H1 (cell line): ENCODE measurements around the gene CHST12. TPM values are rescaled to one million over a fixed set of nuclear protein-coding genes. Genes with fewer than 3 reads are reported as not detected.
A peak's percentile ranks its signal among the peaks of the same experiment; 100 is the strongest.

Experiments used
- CTCF ChIA-PET: fragments of 300-600 bp; sonication (Branson Sonifier 250); formaldehyde crosslinking; loops from one replicate; lab custom pipeline; 2021; ENCODE audit not compliant: partially characterized antibody; lab: Charles Lee
- POLR2A ChIA-PET: fragments of 300-600 bp; sonication (Branson Sonifier 250); formaldehyde crosslinking; loops from one replicate; lab custom pipeline; 2021; ENCODE audit warnings: inconsistent platforms; ENCODE audit not compliant: partially characterized antibody; lab: Charles Lee
- DNase-seq, 2 experiments: peaks; one replicate each; pipeline versions ENCODE4 v3.0.0 to v3.0.0-alpha.2; 2010 to 2022; ENCODE audit warnings: low spot score in 2 of 2, low read depth in 1 of 2, mixed read lengths in 1 of 2
- FAIRE-seq: peaks from 2 replicates; lab custom pipeline; 2011; peaks lifted over from hg19 to GRCh38; lab: Jason Lieb, UNC
- H2AFZ ChIP-seq: 2 replicates; pipeline ENCODE4 v1.8.1; 2012; ENCODE audit warnings: low read length, inconsistent platforms
- H2AK5ac ChIP-seq: 2 replicates; pipeline ENCODE4 v1.6.1; 2013; ENCODE audit warnings: low read depth, low read length
- H2BK120ac ChIP-seq: replicated peaks from 2 replicates; pipeline ENCODE3; 2013; ENCODE audit warnings: low read depth, low read length, inconsistent platforms
- H2BK12ac ChIP-seq: 2 replicates; pipeline ENCODE4 v1.6.1; 2013; ENCODE audit warnings: low read depth, low read length
- H2BK15ac ChIP-seq: 2 replicates; pipeline ENCODE4 v1.6.1; 2013; ENCODE audit warnings: low read length
- H2BK20ac ChIP-seq: 2 replicates; pipeline ENCODE4 v1.6.1; 2013; ENCODE audit warnings: low read length
- H2BK5ac ChIP-seq: 2 replicates; pipeline ENCODE4 v1.6.1; 2013; ENCODE audit warnings: low read depth, low read length
- H3K14ac ChIP-seq: 2 replicates; pipeline ENCODE4 v1.6.1; 2013; ENCODE audit warnings: inconsistent platforms; ENCODE audit not compliant: insufficient read length
- H3K18ac ChIP-seq: 2 replicates; pipeline ENCODE4 v1.6.1; 2013; ENCODE audit warnings: low read length; ENCODE audit errors: extremely low read depth
- H3K23ac ChIP-seq: 2 replicates; pipeline ENCODE4 v1.6.1; 2013; ENCODE audit warnings: inconsistent platforms; ENCODE audit not compliant: insufficient read length
- H3K23me2 ChIP-seq: 2 replicates; pipeline ENCODE4 v1.6.1; 2013; ENCODE audit warnings: low read depth, low read length
- H3K27ac ChIP-seq: 2 replicates; pipeline ENCODE4 v1.6.1; 2011; ENCODE audit warnings: low read depth, low read length, inconsistent platforms
- H3K27me3 ChIP-seq, 4 experiments: replicated peaks in 1 of 4; 1 replicate in 1 of 4; 2 replicates in 3 of 4; pipeline versions ENCODE4 v1.6.1 to v1.8.1; 2011 to 2013; ENCODE audit warnings: low read length in 3 of 4, mild to moderate bottlenecking in 3 of 4, inconsistent platforms in 2 of 4, mixed read lengths in 2 of 4, moderate library complexity in 1 of 4; ENCODE audit not compliant: control insufficient read depth in 3 of 4, insufficient read depth in 3 of 4; ENCODE audit errors: extremely low read depth in 1 of 4
- H3K36me3 ChIP-seq, 4 experiments: 2 replicates each; pipeline versions ENCODE4 v1.6.1 to v1.8.1; 2011 to 2013; ENCODE audit warnings: mild to moderate bottlenecking in 4 of 4, low read length in 3 of 4, moderate library complexity in 2 of 4, control low read depth in 1 of 4, inconsistent platforms in 1 of 4; ENCODE audit not compliant: insufficient read depth in 4 of 4, control insufficient read depth in 2 of 4
- H3K4ac ChIP-seq: replicated peaks from 2 replicates; pipeline ENCODE3; 2013; ENCODE audit warnings: low read length, low read depth, mixed read lengths, inconsistent platforms; ENCODE audit not compliant: insufficient read length
- H3K4me1 ChIP-seq, 4 experiments: replicated peaks in 1 of 4; 1 replicate in 1 of 4; 2 replicates in 3 of 4; pipeline versions ENCODE4 v1.6.1 to v1.8.1; 2011 to 2013; ENCODE audit warnings: low read length in 3 of 4, inconsistent platforms in 2 of 4, mixed read lengths in 1 of 4; ENCODE audit not compliant: insufficient read depth in 4 of 4, control insufficient read depth in 3 of 4
- H3K4me2 ChIP-seq, 2 experiments: 2 replicates each; pipeline versions ENCODE4 v1.6.1 to v1.8.1; 2011 to 2013; ENCODE audit warnings: low read depth in 2 of 2, low read length in 2 of 2, control low read depth in 1 of 2, inconsistent platforms in 1 of 2, mild to moderate bottlenecking in 1 of 2; ENCODE audit not compliant: insufficient read depth in 1 of 2
- H3K4me3 ChIP-seq, 4 experiments: fragments of 200-600, 300-600 bp in 1 of 4; sonication (generic), shearing (Covaris generic), sonication (Bioruptor Twin) in 1 of 4; 2 replicates each; pipeline versions ENCODE4 v1.5.1 to v1.8.1; 2011 to 2016; ENCODE audit warnings: low read length in 4 of 4, low read depth in 3 of 4, control low read depth in 2 of 4, inconsistent platforms in 2 of 4, mild to moderate bottlenecking in 2 of 4, mixed read lengths in 1 of 4, moderate library complexity in 1 of 4; ENCODE audit not compliant: insufficient read depth in 2 of 4; ENCODE audit errors: extremely low read depth in 1 of 4
- H3K56ac ChIP-seq: replicated peaks from 2 replicates; pipeline ENCODE3; 2013; ENCODE audit warnings: low read depth, mild to moderate bottlenecking, mixed read lengths, low read length, inconsistent platforms; ENCODE audit not compliant: insufficient read length
- H3K79me1 ChIP-seq: 2 replicates; pipeline ENCODE4 v1.6.1; 2013; ENCODE audit warnings: low read depth, low read length, control low read depth
- H3K79me2 ChIP-seq, 2 experiments: 2 replicates each; pipeline versions ENCODE4 v1.6.1 to v1.8.1; 2012 to 2013; ENCODE audit warnings: low read length in 2 of 2, mild to moderate bottlenecking in 2 of 2, inconsistent platforms in 1 of 2; ENCODE audit not compliant: insufficient read depth in 2 of 2, control insufficient read depth in 1 of 2
- H3K9ac ChIP-seq, 4 experiments: replicated peaks in 1 of 4; 1 replicate in 1 of 4; 2 replicates in 3 of 4; pipeline versions ENCODE4 v1.6.1 to v1.8.1; 2011 to 2013; ENCODE audit warnings: low read depth in 3 of 4, low read length in 3 of 4, control low read depth in 2 of 4, mild to moderate bottlenecking in 2 of 4, moderate library complexity in 2 of 4, inconsistent platforms in 1 of 4; ENCODE audit errors: extremely low read depth in 1 of 4
- H3K9me3 ChIP-seq, 2 experiments: 2 replicates each; pipeline versions ENCODE4 v1.6.1 to v1.8.1; 2012 to 2013; ENCODE audit warnings: mild to moderate bottlenecking in 2 of 2, moderate library complexity in 2 of 2, control low read depth in 1 of 2, inconsistent platforms in 1 of 2, low read depth in 1 of 2, low read length in 1 of 2, mixed read lengths in 1 of 2; ENCODE audit not compliant: insufficient read depth in 2 of 2
- H4K20me1 ChIP-seq, 2 experiments: replicated peaks in 1 of 2; 2 replicates each; pipeline versions ENCODE3 to v1.8.1; 2011 to 2013; ENCODE audit warnings: inconsistent platforms in 2 of 2, low read length in 2 of 2, mild to moderate bottlenecking in 1 of 2; ENCODE audit not compliant: insufficient read depth in 2 of 2, control insufficient read depth in 1 of 2
- H4K5ac ChIP-seq: 2 replicates; pipeline ENCODE4 v1.6.1; 2013; ENCODE audit warnings: low read length, low read depth, mixed read lengths, inconsistent platforms; ENCODE audit not compliant: insufficient read length
- H4K8ac ChIP-seq: 2 replicates; pipeline ENCODE4 v1.8.0; 2013; ENCODE audit warnings: mild to moderate bottlenecking, moderate library complexity, low read length, inconsistent platforms; ENCODE audit not compliant: insufficient read depth; ENCODE audit errors: extremely low read depth
- H4K91ac ChIP-seq: replicated peaks from 2 replicates; pipeline ENCODE3; 2013; ENCODE audit warnings: low read length, mixed read lengths, inconsistent platforms; ENCODE audit not compliant: insufficient read length
- BACH1 ChIP-seq: IDR thresholded peaks from 2 replicates; pipeline ENCODE4 v1.6.1; 2012; ENCODE audit warnings: low read length, improper control_type of control experiment
- RAD21 ChIP-seq, 2 experiments: IDR thresholded peaks in 1 of 2; conservative IDR thresholded peaks in 1 of 2; 2 replicates each; pipeline ENCODE4 v1.6.1; 2011; ENCODE audit warnings: low read depth in 2 of 2, low read length in 2 of 2, improper control_type of control experiment in 1 of 2, inconsistent platforms in 1 of 2, mild to moderate bottlenecking in 1 of 2, moderate library complexity in 1 of 2
- SP1 ChIP-seq: IDR thresholded peaks from 2 replicates; pipeline ENCODE4 v1.6.1; 2011; ENCODE audit warnings: low read depth, low read length
- SP4 ChIP-seq: IDR thresholded peaks from 2 replicates; pipeline ENCODE4 v1.6.1; 2012; ENCODE audit warnings: low read length, inconsistent platforms
- WGBS, 2 experiments: shearing (Covaris generic) in 1 of 2; methylation state at CpG; one replicate each; pipeline versions ENCODE4 v1.1.6 to v1.1.7; 2013 to 2015; ENCODE audit warnings: low lambda C conversion rate in 2 of 2, mixed read lengths in 2 of 2, inconsistent platforms in 1 of 2, low coverage in 1 of 2, missing lambda C conversion rate in 1 of 2; ENCODE audit not compliant: insufficient replicate concordance in 2 of 2, insufficient coverage in 1 of 2, insufficient read length in 1 of 2; ENCODE audit errors: extremely low coverage in 1 of 2, missing lambda C conversion rate in 1 of 2; 5-methylcytosine and 5-hydroxymethylcytosine counted together
- polyA plus RNA-seq, 7 experiments: library from polyadenylated mRNA; depleted of rRNA in 3 of 7; stranded (reverse) in 5 of 7; unstranded in 2 of 7; fragments of >200 nt in 5 of 7; fragments of 200-250 nt in 2 of 7; gene quantifications; 1 replicate in 5 of 7; 2 replicates in 1 of 7; 4 replicates in 1 of 7; pipeline versions ENCODE4 v1.2.1 to v1.2.3, GENCODE V29; 2011 to 2013; ENCODE audit warnings: missing spikeins in 2 of 7, mixed read lengths in 2 of 7
- total RNA-seq: library from RNA; stranded (reverse); fragmentation: NEBNext Ultra II Directional; extraction: Animal tissue kit (Norgen Biotek cat#: 25700); gene quantifications from 2 replicates; pipeline ENCODE4 v1.2.1, GENCODE V29; 2021
- TF ChIP-seq, protein P1 (sequence below), 3 experiments: IDR thresholded peaks; 1 replicate in 2 of 3; 2 replicates in 1 of 3; pipeline versions ENCODE4 v1.5.1 to v1.6.1; 2011; ENCODE audit warnings: low read length in 3 of 3, mild to moderate bottlenecking in 3 of 3, inconsistent platforms in 2 of 3, low read depth in 1 of 3, moderate library complexity in 1 of 3; ENCODE audit not compliant: insufficient read depth in 1 of 3; ENCODE audit errors: control extremely low read depth in 1 of 3

The CHST12 gene
- total and polyA plus RNA-seq, 2 of the 8 experiments (the other 6 are each of a cell fraction or from before 2014, with no cell fraction given) = 13.4 to 24.1 TPM

DNA sequence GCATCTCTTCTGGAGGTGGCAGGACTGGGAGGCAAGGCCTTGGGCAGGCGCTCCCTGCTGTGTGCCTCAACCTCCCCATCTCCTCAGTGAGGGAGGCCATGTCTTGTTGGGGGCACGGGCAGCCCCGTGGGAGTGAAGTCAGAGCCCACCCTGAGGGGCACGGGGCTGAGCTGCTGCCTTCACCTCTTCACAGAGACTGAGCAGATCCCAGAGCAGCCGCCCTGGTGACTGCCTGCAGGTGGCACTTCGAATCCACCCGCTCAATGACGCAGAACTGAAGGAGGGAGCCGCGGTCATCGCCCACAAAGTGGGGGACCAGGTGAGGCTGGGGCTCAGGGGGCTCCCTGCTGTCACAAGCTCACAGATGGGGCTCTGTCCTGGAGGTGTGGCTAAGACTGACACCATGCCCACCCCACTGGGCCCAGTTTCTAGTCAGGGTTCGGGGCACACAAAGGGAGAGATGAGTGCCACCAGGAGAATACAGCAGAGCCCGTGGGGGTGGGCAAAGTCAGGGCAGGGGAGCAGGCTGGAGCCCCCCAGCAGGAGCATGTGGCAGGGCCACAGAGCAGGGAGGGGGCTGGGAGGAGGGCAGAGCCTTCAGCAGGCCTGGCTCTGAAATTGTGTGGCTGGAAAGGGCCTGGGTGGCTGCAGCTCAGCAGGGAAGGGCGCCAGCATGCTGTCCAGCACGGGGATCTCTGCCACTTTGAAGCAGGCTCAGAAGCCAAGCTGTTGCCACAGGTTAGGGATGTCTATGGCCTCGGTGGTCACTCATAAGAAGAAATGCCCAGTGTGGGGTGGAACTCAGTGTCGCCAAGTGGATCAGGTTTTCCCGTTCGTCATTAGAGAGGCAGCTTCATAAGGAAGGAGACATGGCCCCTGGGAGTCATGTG, 18.8 kb upstream of the CHST12 start:
- Histone ChIP-seq H3K14ac (no peak overlapping the region), H3K27me3 (no peaks in the 10 kb centered on the region), H2AFZ (no peak overlapping the region), H4K5ac (no peak overlapping the region), H3K9me3 (no peaks in the 10 kb centered on the region), H3K79me1 (peaks cover 4% of the 10 kb centered on the region), H3K27ac (no peak overlapping the region), H2BK12ac (no peak overlapping the region), H2BK120ac (no peak overlapping the region), H2BK20ac (no peak overlapping the region), H3K4me1 (peaks cover 0 to 5% (median 0%) of the 10 kb centered on the region in 4 experiments; a peak in 1 of 7 replicates), H3K23me2 (no peaks in the 10 kb centered on the region), H2BK5ac (no peak overlapping the region), H3K18ac (no peak overlapping the region), H2AK5ac (no peak overlapping the region), H3K4me3 (no peak overlapping the region), H3K4ac (no peak overlapping the region), H4K91ac (no peak overlapping the region), H4K20me1 (peaks cover 11 to 18% of the 10 kb centered on the region in 2 experiments), H2BK15ac (no peak overlapping the region), H3K23ac (no peak overlapping the region), H3K56ac (no peak overlapping the region), H3K36me3 (peaks cover 10 to 21% (median 16%) of the 10 kb centered on the region in 4 experiments; a peak in 7 of 8 replicates), H3K4me2 (no peak overlapping the region), H3K79me2 (peaks cover 0 to under 1% of the 10 kb centered on the region in 2 experiments; a peak in 1 of 4 replicates), H3K9ac (no peak overlapping the region), H4K8ac (no peak overlapping the region)
- DNase-seq (no peak), FAIRE-seq (no peak)
- CTCF ChIA-PET = interaction anchor here (0.6 to 4.6 kb wide), 15 partner anchors 9 to 173 kb away, joined by 3 to 34 read pairs (median 5); partner anchors contain the start of gene CHST12
- WGBS, 2 experiments = 91% methylated on average over 17 of the region's 19 CpGs; no CpG with 5 or more reads in 1 of the 2 experiments
- TF ChIP-seq SP4 = no peak
- TF ChIP-seq, protein P1, sequence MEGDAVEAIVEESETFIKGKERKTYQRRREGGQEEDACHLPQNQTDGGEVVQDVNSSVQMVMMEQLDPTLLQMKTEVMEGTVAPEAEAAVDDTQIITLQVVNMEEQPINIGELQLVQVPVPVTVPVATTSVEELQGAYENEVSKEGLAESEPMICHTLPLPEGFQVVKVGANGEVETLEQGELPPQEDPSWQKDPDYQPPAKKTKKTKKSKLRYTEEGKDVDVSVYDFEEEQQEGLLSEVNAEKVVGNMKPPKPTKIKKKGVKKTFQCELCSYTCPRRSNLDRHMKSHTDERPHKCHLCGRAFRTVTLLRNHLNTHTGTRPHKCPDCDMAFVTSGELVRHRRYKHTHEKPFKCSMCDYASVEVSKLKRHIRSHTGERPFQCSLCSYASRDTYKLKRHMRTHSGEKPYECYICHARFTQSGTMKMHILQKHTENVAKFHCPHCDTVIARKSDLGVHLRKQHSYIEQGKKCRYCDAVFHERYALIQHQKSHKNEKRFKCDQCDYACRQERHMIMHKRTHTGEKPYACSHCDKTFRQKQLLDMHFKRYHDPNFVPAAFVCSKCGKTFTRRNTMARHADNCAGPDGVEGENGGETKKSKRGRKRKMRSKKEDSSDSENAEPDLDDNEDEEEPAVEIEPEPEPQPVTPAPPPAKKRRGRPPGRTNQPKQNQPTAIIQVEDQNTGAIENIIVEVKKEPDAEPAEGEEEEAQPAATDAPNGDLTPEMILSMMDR (IDR thresholded peaks at IDR 0.05; ENCODE audit: control extremely low read depth in 1 of 3, insufficient read depth in 1 of 3, low read depth in 1 of 3, low read length in 3 of 3) = peak in 2 of 3 experiments; percentile 33; a peak in 2 of 4 replicates
- TF ChIP-seq SP1 = no peak
- no peak for TF ChIP-seq BACH1
- peak; percentile 46 to 64 for TF ChIP-seq RAD21 (IDR thresholded peaks at IDR 0.05 in 1 of 2, conservative IDR thresholded peaks at IDR 0.05 in 1 of 2; ENCODE audit: low read depth in 2 of 2, low read length in 2 of 2)
- POLR2A ChIA-PET = interaction anchor here (0.8 to 2.9 kb wide), 11 partner anchors 8 to 51 kb away, joined by 3 to 14 read pairs (median 3); partner anchors contain the start of gene EIF3B
